ENCODE measurements around the gene MLXIP.

DNA sequence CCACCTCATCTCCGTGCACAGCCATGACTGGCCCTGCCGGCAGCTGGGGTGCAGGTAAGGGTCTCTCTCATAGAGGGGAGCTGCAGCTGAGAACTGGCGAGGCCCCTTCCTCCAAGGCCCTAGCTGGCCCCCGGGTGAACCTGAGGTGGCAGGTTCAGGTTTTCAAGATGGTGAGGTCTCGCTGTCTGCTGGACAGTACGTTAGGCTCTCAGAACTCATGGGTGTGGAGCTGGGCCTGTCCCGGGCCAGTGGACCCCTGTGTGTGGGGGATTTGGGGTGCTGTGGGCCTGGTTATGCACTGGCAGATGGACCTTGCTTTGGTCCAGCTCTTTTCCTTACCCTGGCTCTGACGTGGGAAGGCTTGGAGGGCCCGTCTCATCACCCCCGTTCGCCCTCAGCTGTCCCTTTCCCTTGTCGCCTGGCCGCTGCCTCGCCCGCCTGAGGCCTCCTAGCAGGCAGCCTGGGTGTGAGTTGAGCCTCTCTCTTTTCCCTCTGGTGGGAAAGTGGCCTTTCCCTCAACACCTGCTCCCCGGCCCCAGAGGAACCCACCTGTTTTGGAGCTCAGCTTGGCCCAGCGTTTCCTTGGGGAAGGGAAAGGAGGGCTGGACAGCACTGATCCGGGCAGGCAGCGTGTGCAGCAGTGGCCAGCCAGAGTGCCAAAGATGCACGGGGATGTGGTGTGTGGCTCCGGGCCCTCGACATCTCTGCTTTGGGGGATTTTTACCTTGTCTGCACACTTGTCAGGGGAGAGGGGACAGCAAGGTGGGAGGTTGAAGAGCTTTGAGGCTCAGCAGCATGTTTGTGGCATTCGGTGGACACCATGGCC, 67.2 kb downstream of the MLXIP start:
- TF ChIP-seq EZH2phosphoT487 (IDR thresholded peaks at IDR 0.05; ENCODE audit: borderline replicate concordance, low read depth, low read length), result no peak
- TF ChIP-seq, protein P1, sequence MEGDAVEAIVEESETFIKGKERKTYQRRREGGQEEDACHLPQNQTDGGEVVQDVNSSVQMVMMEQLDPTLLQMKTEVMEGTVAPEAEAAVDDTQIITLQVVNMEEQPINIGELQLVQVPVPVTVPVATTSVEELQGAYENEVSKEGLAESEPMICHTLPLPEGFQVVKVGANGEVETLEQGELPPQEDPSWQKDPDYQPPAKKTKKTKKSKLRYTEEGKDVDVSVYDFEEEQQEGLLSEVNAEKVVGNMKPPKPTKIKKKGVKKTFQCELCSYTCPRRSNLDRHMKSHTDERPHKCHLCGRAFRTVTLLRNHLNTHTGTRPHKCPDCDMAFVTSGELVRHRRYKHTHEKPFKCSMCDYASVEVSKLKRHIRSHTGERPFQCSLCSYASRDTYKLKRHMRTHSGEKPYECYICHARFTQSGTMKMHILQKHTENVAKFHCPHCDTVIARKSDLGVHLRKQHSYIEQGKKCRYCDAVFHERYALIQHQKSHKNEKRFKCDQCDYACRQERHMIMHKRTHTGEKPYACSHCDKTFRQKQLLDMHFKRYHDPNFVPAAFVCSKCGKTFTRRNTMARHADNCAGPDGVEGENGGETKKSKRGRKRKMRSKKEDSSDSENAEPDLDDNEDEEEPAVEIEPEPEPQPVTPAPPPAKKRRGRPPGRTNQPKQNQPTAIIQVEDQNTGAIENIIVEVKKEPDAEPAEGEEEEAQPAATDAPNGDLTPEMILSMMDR (conservative IDR thresholded peaks at IDR 0.05; ENCODE audit: low read length), result no peak

Measured in OCI-LY7 (cell line).